Measurements from ENCODE around the gene TMUB2.

GRCh38 chr17:44223541-44224071, 36.8 kb downstream of the TMUB2 start:
- TF ChIP-seq POLR2A (IDR thresholded peaks at IDR 0.05) (no peak), CTCF (IDR thresholded peaks at IDR 0.05) (no peak)

Data from vagina (tissue), 2 donors.